Activated CD8-positive, alpha-beta memory T cell treated with anti-CD3 and anti-CD28 coated beads, Interleukin-2, amount 10 ng/mL, durations not matched to agents 7 days and 5 days (primary cell): ENCODE results near the gene TSR3. TPM values are rescaled to one million over a fixed set of nuclear protein-coding genes. Genes with fewer than 3 reads are reported as not detected.

Source experiments
- ATAC-seq: fragments of 150-1000 bp; cut with Tn5 transposase; one replicate; pipeline ENCODE4 v1.10.0; 2021; ENCODE audit warnings: moderate library complexity
- CTCF ChIA-PET: fragments of 350-600 bp; sonication (Branson Sonifier 250); formaldehyde crosslinking; loops from one replicate; lab custom pipeline; 2021; ENCODE audit warnings: antibody characterized with exemption; lab: Charles Lee
- DNase-seq: peaks from one replicate; pipeline ENCODE4 v3.0.0-alpha.2; 2020
- H3K27ac Mint-ChIP-seq: one replicate; pipeline ENCODE4 v1.8.0; 2021; ENCODE audit warnings: mild to moderate bottlenecking, mixed read lengths
- H3K27me3 Mint-ChIP-seq: one replicate; pipeline ENCODE4 v1.8.0; 2021; ENCODE audit warnings: mixed read lengths
- H3K36me3 Mint-ChIP-seq: one replicate; pipeline ENCODE4 v1.8.0; 2021; ENCODE audit warnings: mild to moderate bottlenecking, mixed read lengths
- H3K4me1 Mint-ChIP-seq: one replicate; pipeline ENCODE4 v1.8.0; 2021; ENCODE audit warnings: mixed read lengths
- H3K4me3 Mint-ChIP-seq: one replicate; pipeline ENCODE4 v1.8.0; 2021; ENCODE audit warnings: mild to moderate bottlenecking, moderate library complexity, mixed read lengths
- H3K9me3 Mint-ChIP-seq: one replicate; pipeline ENCODE4 v1.8.0; 2022; ENCODE audit warnings: low read depth, mixed read lengths
- total RNA-seq, 2 experiments: library from RNA; stranded (reverse); gene quantifications; one replicate each; pipeline ENCODE4 v1.2.3, GENCODE V29; 2021

The TSR3 gene
- total RNA-seq, 2 experiments from 2014 or later, result 52.9 to 57.8 TPM

DNA sequence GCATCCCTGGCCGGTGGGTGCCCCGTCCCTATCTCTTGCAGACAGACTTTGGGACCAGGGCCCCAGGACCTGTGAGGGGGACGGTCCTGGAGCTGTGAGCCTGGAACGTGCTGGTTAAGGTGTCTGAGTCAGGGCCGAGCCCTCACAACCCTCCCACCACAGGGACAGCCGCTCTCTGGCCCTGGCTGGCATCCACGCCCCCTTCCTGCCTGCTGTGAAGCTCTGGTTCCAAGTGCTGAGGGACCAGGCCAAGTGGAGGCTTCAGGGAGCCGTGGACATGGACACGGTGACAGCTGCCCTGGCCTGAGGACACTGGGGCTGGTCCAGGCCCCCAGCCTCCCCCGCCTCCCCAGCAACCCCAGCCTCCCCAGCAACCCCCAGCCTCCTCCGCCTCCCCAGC is 6.6 kb downstream of the TSR3 start:
- ATAC-seq, result no peak

DNA sequence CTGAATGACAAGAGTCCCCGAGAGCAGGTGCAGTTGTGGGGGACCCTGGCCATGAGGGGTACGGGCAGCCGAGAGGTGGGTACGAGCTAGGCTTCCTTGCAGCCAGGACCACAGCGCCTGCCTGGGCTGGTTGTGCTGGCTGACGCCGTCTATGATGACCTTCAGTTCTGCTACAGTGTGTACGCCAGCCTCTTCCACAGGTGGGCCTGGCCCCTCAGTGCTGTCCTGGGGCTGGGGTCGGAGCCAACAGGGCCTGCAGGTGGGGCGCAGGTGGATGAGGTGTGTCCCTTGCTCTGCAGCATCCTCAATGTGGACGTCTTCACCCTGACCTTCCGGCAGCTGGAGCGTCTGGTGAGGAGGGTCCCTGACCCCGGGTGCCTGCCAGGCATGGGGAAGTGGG is 7.2 kb downstream of the TSR3 start:
- no peak overlapping the region for H3K4me3 Mint-ChIP-seq
- peaks cover 2% of the 10 kb centered on the region for H3K36me3 Mint-ChIP-seq
- H3K27me3 Mint-ChIP-seq, result no peaks in the 10 kb centered on the region
- ATAC-seq (no peak), DNase-seq (no peak)
- H3K27ac Mint-ChIP-seq, result no peak overlapping the region
- H3K9me3 Mint-ChIP-seq, result no peaks in the 10 kb centered on the region
- H3K4me1 Mint-ChIP-seq, result peaks cover 19% of the 10 kb centered on the region
- CTCF ChIA-PET, result interaction anchor here (1.0 kb wide), 1 partner anchor 19 kb away, joined by 3 read pairs; no protein-coding TSS in a partner anchor

More for the DNA sequence above, 6.6 kb downstream of the TSR3 start:
- DNase-seq, result no peak
- CTCF ChIA-PET, result no interaction called here
- no peaks in the 10 kb centered on the region for H3K27me3 Mint-ChIP-seq
- peaks cover 21% of the 10 kb centered on the region for H3K4me1 Mint-ChIP-seq
- H3K9me3 Mint-ChIP-seq, result no peaks in the 10 kb centered on the region
- H3K27ac Mint-ChIP-seq, result no peak overlapping the region
- peaks cover 2% of the 10 kb centered on the region for H3K36me3 Mint-ChIP-seq
- no peak overlapping the region for H3K4me3 Mint-ChIP-seq

DNA sequence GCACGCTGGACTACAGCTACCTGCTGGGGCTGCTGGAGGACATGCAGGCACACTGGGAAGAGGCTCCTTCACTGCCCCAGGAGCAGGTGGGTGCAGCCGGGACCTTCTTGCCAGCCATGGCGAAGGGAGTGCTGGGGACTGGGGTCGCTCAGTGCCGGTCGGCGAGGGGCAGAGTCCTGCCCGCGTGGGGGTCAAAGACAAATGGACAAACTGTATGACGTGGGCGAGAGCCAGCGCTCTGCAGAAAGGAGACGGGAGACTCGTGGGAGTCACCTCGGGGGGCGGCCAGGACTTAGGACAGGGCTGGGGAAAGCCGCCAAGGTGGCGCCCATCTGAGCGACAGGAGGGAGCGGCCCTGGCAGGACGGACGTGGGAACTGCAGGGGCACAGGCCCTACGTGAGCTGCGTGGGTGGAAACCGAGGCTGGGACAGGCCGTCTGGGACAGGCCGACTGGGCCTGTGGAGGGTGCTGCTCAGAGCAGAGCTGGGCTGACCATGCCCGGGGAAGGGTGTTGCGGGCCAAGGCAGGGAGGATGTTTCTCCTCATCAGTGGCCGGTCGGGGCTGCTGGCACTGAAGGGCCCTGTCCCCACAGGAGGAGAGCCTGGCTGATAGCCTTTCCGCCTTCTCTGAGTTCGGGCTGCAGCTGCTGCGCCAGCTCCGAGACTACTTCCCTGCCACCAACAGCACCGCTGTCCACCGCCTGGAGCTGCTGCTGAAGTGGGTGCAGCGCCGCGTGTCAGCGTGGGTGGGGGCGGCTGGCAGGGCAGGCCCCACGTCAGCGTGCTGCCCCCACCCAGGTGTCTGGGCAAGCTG is 8.0 kb downstream of the TSR3 start:
- no peaks in the 10 kb centered on the region for H3K36me3 Mint-ChIP-seq
- no peak overlapping the region for H3K27ac Mint-ChIP-seq
- H3K9me3 Mint-ChIP-seq, result no peaks in the 10 kb centered on the region
- no peak for ATAC-seq
- peaks cover 19% of the 10 kb centered on the region for H3K4me1 Mint-ChIP-seq
- CTCF ChIA-PET, result interaction anchor here (0.7 to 2.0 kb wide), 6 partner anchors 11 to 585 kb away, joined by 3 to 5 read pairs (median 3); no protein-coding TSS in a partner anchor
- H3K27me3 Mint-ChIP-seq, result no peaks in the 10 kb centered on the region
- DNase-seq, result no peak
- H3K4me3 Mint-ChIP-seq, result peak overlapping the region; percentile 64

DNA sequence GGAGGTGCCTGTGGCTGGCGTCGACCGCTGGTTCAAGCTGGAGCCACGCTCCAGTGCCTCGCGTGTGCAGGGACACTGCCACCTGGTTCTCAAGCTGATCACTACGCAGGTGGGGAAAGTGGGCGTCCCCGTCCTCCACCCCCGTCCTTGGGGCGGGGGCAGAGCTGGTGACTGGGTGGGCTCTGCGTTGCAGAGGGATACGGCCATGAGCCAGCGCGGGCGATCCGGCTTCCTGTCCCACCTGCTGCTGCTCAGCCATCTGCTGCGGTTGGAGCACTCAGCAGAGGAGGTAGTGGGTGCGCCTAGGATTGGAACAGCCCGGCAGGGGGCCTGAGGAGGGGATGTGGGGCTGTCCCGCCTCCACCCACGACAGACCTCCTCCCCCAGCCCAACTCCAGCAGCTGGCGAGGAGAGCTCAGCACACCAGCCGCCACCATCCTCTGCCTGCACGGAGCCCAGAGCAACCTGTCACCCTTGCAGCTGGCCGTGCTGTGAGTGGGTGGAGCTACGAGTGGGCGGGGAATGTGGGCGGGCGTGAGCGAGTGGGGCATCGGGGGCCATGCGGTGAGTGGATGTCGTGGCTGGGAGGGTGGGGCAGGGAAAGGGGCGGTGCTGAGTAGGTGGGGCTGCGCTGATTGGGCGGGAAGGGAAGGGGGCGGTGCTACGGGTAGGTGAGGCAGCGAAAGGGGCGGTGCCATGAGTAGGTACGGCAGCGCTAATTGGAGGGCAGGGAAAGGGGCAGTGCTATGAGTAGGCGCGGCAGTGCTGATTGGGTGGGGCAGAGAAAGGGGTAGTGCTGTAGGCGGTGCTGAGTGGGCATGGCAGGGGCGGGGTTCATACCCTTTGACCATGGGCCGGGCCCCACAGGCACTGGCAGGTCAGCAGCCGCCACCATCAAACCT is 8.9 kb downstream of the TSR3 start:
- H3K36me3 Mint-ChIP-seq, result no peaks in the 10 kb centered on the region
- no peaks in the 10 kb centered on the region for H3K27me3 Mint-ChIP-seq
- peak; percentile 98 for DNase-seq
- peak; percentile 96 for ATAC-seq
- peak overlapping the region; percentile 64 for H3K4me3 Mint-ChIP-seq
- CTCF ChIA-PET, result interaction anchor here (0.7 to 2.0 kb wide), 6 partner anchors 10 to 586 kb away, joined by 3 to 5 read pairs (median 4); no protein-coding TSS in a partner anchor
- H3K9me3 Mint-ChIP-seq, result no peaks in the 10 kb centered on the region
- peaks cover 19% of the 10 kb centered on the region for H3K4me1 Mint-ChIP-seq
- H3K27ac Mint-ChIP-seq, result peak overlapping the region; percentile 54

DNA sequence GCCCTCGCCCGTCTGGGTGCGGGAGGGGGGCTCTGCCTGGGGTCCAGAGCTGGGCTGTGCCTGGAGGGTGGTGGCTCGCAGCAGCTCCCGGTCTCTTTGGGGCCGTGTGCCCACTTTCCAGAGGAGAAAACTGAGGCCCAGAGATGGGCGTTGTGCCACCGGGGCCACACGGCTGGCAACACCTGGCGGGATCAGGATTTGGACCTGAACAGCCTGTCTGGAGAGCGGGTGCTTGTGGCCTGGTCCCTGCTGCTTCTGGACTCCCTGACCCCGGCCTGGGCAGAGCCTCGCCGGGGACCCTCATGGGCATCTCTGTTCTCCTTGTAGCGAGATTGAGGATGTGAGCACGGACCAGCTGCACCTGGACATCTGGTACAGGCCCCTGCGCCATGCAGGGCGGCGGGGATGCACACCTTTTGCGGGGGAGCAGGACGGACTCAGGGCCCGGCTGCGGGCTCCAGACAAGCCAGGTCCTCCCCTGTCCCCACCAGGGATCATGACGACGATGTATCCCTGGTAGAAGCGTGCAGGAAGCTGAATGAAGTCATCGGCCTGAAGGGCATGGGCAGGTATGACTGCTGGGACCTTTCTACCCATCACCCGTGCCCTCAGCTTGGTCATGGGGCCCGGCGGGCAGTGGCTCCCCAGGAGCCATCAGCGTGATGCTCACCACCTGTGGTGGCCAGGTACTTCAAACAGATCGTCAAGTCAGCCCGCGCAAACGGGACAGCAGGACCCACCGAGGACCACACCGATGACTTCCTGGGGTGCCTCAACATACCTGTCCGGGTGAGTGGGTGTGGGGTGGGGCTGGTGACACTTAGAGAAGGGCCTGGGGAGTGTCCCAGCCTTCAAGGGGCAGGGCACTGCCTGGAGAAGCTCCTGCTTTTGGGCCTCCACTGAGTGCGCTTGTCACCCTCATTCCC is 9.9 kb downstream of the TSR3 start:
- no peaks in the 10 kb centered on the region for H3K9me3 Mint-ChIP-seq
- peak overlapping the region; percentile 64 for H3K4me3 Mint-ChIP-seq
- no peak for DNase-seq
- H3K36me3 Mint-ChIP-seq, result no peaks in the 10 kb centered on the region
- CTCF ChIA-PET, result interaction anchor here (0.8 to 2.0 kb wide), 5 partner anchors 9 to 121 kb away, joined by 3 to 5 read pairs (median 4); no protein-coding TSS in a partner anchor
- no peaks in the 10 kb centered on the region for H3K27me3 Mint-ChIP-seq
- peaks cover 19% of the 10 kb centered on the region for H3K4me1 Mint-ChIP-seq
- no peak overlapping the region for H3K27ac Mint-ChIP-seq
- ATAC-seq, result no peak

DNA sequence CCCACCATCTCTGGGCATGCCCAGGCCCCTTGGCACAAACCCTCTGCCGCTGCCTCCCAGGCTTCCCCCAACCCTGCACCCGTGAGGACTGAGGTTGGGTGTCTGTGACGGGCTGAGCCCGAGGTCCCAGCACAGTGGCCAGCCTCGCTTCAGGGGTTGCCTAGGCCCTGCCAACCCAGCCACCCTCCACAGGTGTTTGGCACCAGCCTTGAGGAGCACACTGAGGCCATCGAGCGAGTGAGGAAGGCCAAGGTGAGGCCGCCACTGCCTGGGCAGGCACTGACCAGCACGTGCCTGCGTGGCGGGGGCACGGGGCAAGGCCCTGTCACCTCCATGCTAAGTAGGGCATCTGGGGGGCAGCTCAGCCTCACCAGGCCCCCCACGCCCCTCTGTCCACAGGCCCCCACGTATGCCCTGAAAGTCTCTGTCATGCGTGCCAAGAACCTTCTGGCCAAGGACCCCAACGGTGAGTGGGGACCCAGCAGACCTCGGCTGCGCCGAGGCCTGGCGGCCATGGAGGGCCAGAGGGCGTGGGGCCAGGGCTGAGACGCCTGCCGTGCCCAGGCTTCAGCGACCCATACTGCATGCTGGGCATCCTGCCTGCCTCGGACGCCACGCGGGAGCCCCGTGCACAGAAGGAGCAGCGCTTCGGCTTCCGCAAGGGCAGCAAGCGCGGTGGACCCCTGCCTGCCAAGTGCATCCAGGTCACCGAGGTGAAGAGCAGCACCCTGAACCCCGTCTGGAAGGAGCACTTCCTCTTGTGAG is 10.8 kb downstream of the TSR3 start:
- CTCF ChIA-PET, result interaction anchor here (1.0 kb wide), 1 partner anchor 8 kb away, joined by 3 read pairs; no protein-coding TSS in a partner anchor
- H3K4me1 Mint-ChIP-seq, result peaks cover 19% of the 10 kb centered on the region
- no peaks in the 10 kb centered on the region for H3K36me3 Mint-ChIP-seq
- no peak overlapping the region for H3K4me3 Mint-ChIP-seq
- H3K27me3 Mint-ChIP-seq, result peaks cover 3% of the 10 kb centered on the region
- H3K9me3 Mint-ChIP-seq, result no peaks in the 10 kb centered on the region
- ATAC-seq (no peak), DNase-seq (no peak)
- no peak overlapping the region for H3K27ac Mint-ChIP-seq

DNA sequence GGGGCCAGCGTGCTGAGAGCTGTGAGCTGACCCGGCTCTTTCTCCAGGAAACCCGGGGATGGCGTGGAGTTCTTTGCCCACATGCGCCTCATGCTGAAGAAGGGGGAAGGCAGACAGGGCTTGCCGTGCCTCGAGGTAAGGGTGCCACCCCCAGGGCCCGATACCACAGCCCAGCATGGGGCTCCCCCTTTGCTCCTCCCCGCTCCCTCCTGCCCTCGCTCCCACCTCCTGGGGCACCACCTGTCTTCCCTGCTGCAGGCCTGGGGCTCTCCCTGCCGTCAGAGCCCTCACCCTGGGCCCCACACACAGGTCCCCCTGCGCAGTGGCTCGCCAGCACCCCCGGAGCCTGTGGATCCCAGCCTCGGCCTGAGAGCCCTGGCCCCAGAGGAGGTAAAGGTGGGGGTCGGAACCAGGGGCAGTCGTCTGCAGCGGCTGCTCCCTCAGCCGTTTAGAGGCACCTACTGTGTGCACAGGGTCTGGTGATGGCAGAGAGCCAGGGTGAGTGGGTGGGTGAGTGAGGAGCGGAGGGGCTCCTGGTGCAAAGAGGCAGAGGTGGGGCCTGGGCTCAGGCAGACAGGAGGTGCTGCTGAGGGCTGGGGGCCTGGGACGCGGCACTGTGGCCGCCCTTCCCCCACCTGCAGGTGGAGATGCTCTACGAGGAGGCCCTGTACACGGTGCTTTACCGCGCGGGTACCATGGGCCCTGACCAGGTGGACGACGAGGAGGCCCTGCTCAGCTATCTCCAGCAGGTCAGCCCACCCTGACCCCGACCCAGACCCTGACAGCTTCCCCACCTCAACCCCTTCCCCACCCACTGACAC is 12.6 kb downstream of the TSR3 start:
- H3K36me3 Mint-ChIP-seq, result no peaks in the 10 kb centered on the region
- H3K9me3 Mint-ChIP-seq, result no peaks in the 10 kb centered on the region
- CTCF ChIA-PET, result no interaction called here
- ATAC-seq, result no peak
- no peak overlapping the region for H3K4me3 Mint-ChIP-seq
- H3K4me1 Mint-ChIP-seq, result peaks cover 19% of the 10 kb centered on the region
- H3K27me3 Mint-ChIP-seq, result peaks cover 19% of the 10 kb centered on the region
- no peak for DNase-seq
- H3K27ac Mint-ChIP-seq, result no peak overlapping the region

DNA sequence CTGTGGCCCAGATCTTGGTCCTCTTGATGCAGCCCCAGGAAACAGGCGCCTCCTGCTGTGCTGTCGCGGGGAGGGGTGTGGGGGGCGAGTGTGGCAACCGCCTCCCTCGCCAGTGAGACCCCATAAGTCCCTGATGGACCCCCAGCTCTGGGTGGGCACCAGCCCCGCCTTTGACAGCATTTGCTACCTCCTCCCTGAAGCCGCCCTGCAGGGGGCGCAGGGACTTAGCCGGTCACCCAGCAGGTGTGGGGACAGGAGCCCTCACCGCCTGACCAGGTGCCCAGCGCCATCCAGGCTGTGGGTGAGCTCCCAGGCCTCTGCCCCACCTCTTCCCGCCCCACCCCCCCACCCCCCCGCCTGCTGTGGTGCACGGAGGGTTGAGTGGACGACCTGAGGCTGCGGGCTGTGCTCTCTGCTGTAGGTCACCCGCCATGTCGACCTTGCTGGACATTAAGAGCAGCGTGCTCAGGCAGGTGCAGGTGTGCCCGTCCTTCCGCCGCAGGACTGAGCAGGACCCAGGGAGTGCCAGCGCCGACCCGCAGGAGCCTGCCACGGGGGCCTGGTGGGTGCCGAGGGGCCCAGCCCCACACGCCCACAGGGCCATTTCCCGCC is 13.5 kb downstream of the TSR3 start:
- no peak for ATAC-seq
- H3K4me3 Mint-ChIP-seq, result no peak overlapping the region
- no peak for DNase-seq

DNA sequence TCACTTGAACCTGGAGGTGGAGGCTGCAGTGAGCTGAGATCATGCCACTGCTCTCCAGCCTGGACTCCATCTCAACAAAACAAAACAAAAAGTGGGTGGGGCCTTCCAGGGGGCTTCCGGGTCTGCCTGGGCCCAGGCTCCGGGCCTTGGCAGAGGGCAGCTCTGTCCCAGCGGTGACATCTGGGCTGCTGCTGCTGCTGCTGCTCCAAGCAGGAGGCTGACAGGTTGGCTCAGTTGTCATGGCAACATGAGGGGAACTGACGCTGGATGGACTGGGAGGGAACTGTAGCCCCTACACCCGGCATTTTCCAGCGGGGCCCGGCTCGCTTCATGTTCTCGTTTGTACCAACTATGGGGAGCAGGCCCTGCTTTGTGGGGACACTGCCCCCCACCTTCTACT is 14.2 kb downstream of the TSR3 start:
- peaks cover 11% of the 10 kb centered on the region for H3K4me1 Mint-ChIP-seq
- no peak overlapping the region for H3K4me3 Mint-ChIP-seq
- DNase-seq, result no peak
- H3K36me3 Mint-ChIP-seq, result no peaks in the 10 kb centered on the region
- H3K27me3 Mint-ChIP-seq, result peaks cover 22% of the 10 kb centered on the region
- no peak overlapping the region for H3K27ac Mint-ChIP-seq
- CTCF ChIA-PET, result interaction anchor here (1.2 kb wide), 1 partner anchor 38 kb away, joined by 3 read pairs; no protein-coding TSS in a partner anchor
- no peaks in the 10 kb centered on the region for H3K9me3 Mint-ChIP-seq
- ATAC-seq, result no peak

More for the DNA sequence above, 13.5 kb downstream of the TSR3 start:
- H3K36me3 Mint-ChIP-seq, result no peaks in the 10 kb centered on the region
- no peak overlapping the region for H3K27ac Mint-ChIP-seq
- peaks cover 15% of the 10 kb centered on the region for H3K4me1 Mint-ChIP-seq
- H3K27me3 Mint-ChIP-seq, result peaks cover 19% of the 10 kb centered on the region
- CTCF ChIA-PET, result interaction anchor here (1.2 kb wide), 1 partner anchor 39 kb away, joined by 3 read pairs; no protein-coding TSS in a partner anchor
- H3K9me3 Mint-ChIP-seq, result no peaks in the 10 kb centered on the region

DNA sequence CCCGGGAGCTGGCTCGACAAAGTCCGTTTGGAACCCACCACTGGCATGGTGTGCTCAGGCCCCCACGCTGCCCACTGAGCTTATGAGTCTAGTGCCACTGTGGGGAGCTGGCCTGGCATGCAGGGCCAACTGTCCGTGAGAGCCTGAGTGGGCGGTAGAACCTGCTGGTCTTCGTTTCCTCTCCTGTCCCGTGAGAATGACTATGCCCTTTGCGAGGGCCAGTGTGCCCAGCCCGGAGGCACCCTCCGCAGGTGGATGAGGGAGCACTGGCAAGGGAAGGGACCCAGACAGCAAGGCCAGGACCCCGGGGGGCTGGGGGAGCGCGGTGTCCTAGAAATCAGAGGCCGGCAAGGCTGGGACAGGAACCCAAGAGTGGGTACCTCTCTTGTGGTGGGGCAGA is 15.1 kb downstream of the TSR3 start:
- peaks cover 30% of the 10 kb centered on the region for H3K27me3 Mint-ChIP-seq
- DNase-seq (no peak), ATAC-seq (no peak)
- H3K36me3 Mint-ChIP-seq, result no peaks in the 10 kb centered on the region
- CTCF ChIA-PET, result interaction anchor here (1.0 to 1.1 kb wide), 2 partner anchors 13 to 27 kb away, joined by 4 read pairs; no protein-coding TSS in a partner anchor
- H3K27ac Mint-ChIP-seq, result no peak overlapping the region
- H3K9me3 Mint-ChIP-seq, result no peaks in the 10 kb centered on the region
- H3K4me3 Mint-ChIP-seq, result no peak overlapping the region
- H3K4me1 Mint-ChIP-seq, result peaks cover 9% of the 10 kb centered on the region

DNA sequence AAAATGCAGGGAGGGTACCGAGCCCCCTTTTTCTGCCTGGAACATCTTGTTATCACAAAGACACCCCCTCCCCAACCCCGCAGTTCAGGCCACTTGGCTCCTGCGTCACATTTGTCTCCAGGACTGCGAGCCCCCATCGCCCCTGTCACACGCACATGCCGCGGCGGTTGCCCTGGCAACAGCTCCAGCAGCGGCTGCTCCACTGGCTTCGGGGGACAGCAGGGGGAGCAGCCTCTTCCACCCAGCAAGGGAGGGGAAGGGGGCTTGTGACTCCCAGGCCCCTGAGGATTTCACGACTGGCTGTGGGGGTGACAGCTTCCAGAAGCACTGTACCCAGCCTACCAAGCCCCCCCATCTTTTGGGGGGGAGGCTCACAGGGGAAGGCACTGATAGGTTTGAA is 15.7 kb downstream of the TSR3 start:
- CTCF ChIA-PET, result interaction anchor here (1.0 to 1.1 kb wide), 2 partner anchors 14 to 28 kb away, joined by 4 read pairs; no protein-coding TSS in a partner anchor
- no peak overlapping the region for H3K27ac Mint-ChIP-seq

More for the DNA sequence above, 15.7 kb downstream of the TSR3 start:
- ATAC-seq (no peak), DNase-seq (no peak)
- Mint-ChIP-seq H3K36me3 (no peaks in the 10 kb centered on the region), H3K27me3 (peaks cover 35% of the 10 kb centered on the region), H3K4me1 (peaks cover 14% of the 10 kb centered on the region), H3K9me3 (no peaks in the 10 kb centered on the region), H3K4me3 (no peak overlapping the region)
